H1 (cell line): Measurements from ENCODE around the gene TSC1. TPM values are rescaled to one million over a fixed set of nuclear protein-coding genes. Genes with fewer than 3 reads are reported as not detected.

ENCODE experiments used
- ASH2L ChIP-seq: fragments of 200-600, 300-600 bp; sonication (generic); IDR thresholded peaks from one replicate; pipeline ENCODE4 v1.7.1; 2017; ENCODE audit warnings: low read length
- CHD7 ChIP-seq: fragments of 300-600 bp; sonication (generic); IDR thresholded peaks from 2 replicates; pipeline ENCODE4 v1.7.1; 2012; ENCODE audit warnings: low read length, moderate library complexity, mild to moderate bottlenecking, inconsistent platforms; ENCODE audit not compliant: insufficient replicate concordance
- GTF2F1 ChIP-seq: IDR thresholded peaks from 2 replicates; pipeline ENCODE4 v1.6.1; 2012; ENCODE audit warnings: low read depth, low read length, improper control_type of control experiment, borderline replicate concordance
- KDM5A ChIP-seq: fragments of 200-600 bp; IDR thresholded peaks from 2 replicates; pipeline ENCODE4 v1.7.1; 2012; ENCODE audit warnings: mild to moderate bottlenecking, low read length, inconsistent platforms, mixed read lengths
- NRF1 ChIP-seq: IDR thresholded peaks from 2 replicates; pipeline ENCODE4 v1.6.1; 2011; ENCODE audit warnings: mild to moderate bottlenecking, low read depth, low read length, improper control_type of control experiment
- SIRT6 ChIP-seq: IDR thresholded peaks from one replicate; pipeline ENCODE4 v1.7.1; 2012; ENCODE audit warnings: low read length, inconsistent platforms
- SP1 ChIP-seq: IDR thresholded peaks from 2 replicates; pipeline ENCODE4 v1.6.1; 2011; ENCODE audit warnings: low read depth, low read length
- polyA plus RNA-seq, 7 experiments: library from polyadenylated mRNA; depleted of rRNA in 3 of 7; stranded (reverse) in 5 of 7; unstranded in 2 of 7; fragments of >200 nt in 5 of 7; fragments of 200-250 nt in 2 of 7; gene quantifications; 1 replicate in 5 of 7; 2 replicates in 1 of 7; 4 replicates in 1 of 7; pipeline versions ENCODE4 v1.2.1 to v1.2.3, GENCODE V29; 2011 to 2013; ENCODE audit warnings: missing spikeins in 2 of 7, mixed read lengths in 2 of 7
- total RNA-seq: library from RNA; stranded (reverse); fragmentation: NEBNext Ultra II Directional; extraction: Animal tissue kit (Norgen Biotek cat#: 25700); gene quantifications from 2 replicates; pipeline ENCODE4 v1.2.1, GENCODE V29; 2021
- TF ChIP-seq, protein P1 (sequence below), 3 experiments: IDR thresholded peaks; 1 replicate in 2 of 3; 2 replicates in 1 of 3; pipeline versions ENCODE4 v1.5.1 to v1.6.1; 2011; ENCODE audit warnings: low read length in 3 of 3, mild to moderate bottlenecking in 3 of 3, inconsistent platforms in 2 of 3, low read depth in 1 of 3, moderate library complexity in 1 of 3; ENCODE audit not compliant: insufficient read depth in 1 of 3; ENCODE audit errors: control extremely low read depth in 1 of 3

The TSC1 gene
- total and polyA plus RNA-seq, 2 of the 8 experiments (the other 6 are each of a cell fraction or from before 2014, with no cell fraction given) = 37.2 to 46.0 TPM

DNA sequence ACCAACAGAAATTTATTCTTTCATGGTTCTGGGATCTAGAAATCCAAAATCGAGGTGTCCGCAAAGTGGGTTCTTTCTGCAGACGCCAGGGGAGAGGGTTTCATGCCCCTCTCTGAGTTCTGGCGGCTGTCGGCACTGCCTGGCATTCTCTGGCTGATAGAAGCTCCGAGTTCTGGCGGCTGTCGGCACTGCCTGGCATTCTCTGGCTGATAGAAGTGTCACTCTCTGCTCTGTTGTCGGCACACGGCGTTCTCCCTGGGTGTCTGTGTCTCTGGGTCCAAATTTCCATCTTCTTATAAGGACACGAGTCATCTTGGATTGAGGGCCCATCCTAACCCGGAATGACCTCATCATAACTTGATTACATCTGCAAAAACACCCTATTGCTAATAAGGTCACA, 41.7 kb upstream of the TSC1 start (continued):
- no peak for TF ChIP-seq CHD7
- no peak for TF ChIP-seq NRF1
- no peak for TF ChIP-seq KDM5A
- TF ChIP-seq SIRT6 = no peak
- no peak for TF ChIP-seq SP1
- TF ChIP-seq, protein P1, sequence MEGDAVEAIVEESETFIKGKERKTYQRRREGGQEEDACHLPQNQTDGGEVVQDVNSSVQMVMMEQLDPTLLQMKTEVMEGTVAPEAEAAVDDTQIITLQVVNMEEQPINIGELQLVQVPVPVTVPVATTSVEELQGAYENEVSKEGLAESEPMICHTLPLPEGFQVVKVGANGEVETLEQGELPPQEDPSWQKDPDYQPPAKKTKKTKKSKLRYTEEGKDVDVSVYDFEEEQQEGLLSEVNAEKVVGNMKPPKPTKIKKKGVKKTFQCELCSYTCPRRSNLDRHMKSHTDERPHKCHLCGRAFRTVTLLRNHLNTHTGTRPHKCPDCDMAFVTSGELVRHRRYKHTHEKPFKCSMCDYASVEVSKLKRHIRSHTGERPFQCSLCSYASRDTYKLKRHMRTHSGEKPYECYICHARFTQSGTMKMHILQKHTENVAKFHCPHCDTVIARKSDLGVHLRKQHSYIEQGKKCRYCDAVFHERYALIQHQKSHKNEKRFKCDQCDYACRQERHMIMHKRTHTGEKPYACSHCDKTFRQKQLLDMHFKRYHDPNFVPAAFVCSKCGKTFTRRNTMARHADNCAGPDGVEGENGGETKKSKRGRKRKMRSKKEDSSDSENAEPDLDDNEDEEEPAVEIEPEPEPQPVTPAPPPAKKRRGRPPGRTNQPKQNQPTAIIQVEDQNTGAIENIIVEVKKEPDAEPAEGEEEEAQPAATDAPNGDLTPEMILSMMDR (IDR thresholded peaks at IDR 0.05; ENCODE audit: control extremely low read depth in 1 of 3, insufficient read depth in 1 of 3, low read depth in 1 of 3, low read length in 3 of 3) = no peak
- TF ChIP-seq GTF2F1 = no peak
- no peak for TF ChIP-seq ASH2L
